Neural progenitor cell (in vitro differentiated cells): ENCODE data around the gene INSYN2A. TPM values are rescaled to one million over a fixed set of nuclear protein-coding genes. Genes with fewer than 3 reads are reported as not detected.

ENCODE experiments used
- DNase-seq: peaks from one replicate; pipeline ENCODE4 v3.0.0-alpha.2; 2016; ENCODE audit warnings: low spot score
- H2AFZ ChIP-seq: fragments of 200-600 bp; sonication (generic); replicated peaks from 2 replicates; pipeline ENCODE4 v1.6.1; 2016; ENCODE audit warnings: antibody characterized with exemption
- H3F3A ChIP-seq: fragments of 200-600 bp; sonication (generic); 2 replicates; pipeline ENCODE4 v1.6.1; 2016; ENCODE audit warnings: antibody characterized with exemption, low read depth
- H3K27ac ChIP-seq: fragments of 200-600 bp; sonication (generic); 2 replicates; pipeline ENCODE4 v1.5.1; 2016; ENCODE audit warnings: mild to moderate bottlenecking
- H3K27me3 ChIP-seq: fragments of 200-600 bp; sonication (generic); 2 replicates; pipeline ENCODE4 v1.6.1; 2016; ENCODE audit warnings: mild to moderate bottlenecking, moderate library complexity
- H3K36me3 ChIP-seq: fragments of 200-600 bp; sonication (generic); 2 replicates; pipeline ENCODE4 v1.5.1; 2016
- H3K4me1 ChIP-seq: fragments of 200-600 bp; sonication (generic); 2 replicates; pipeline ENCODE4 v1.6.1; 2016; ENCODE audit warnings: mixed run types
- H3K4me2 ChIP-seq: fragments of 200-600 bp; sonication (generic); 2 replicates; pipeline ENCODE4 v1.6.1; 2016
- H3K4me3 ChIP-seq: fragments of 200-600 bp; sonication (generic); 2 replicates; pipeline ENCODE4 v1.5.1; 2016
- H3K79me2 ChIP-seq: fragments of 200-600 bp; sonication (generic); 2 replicates; pipeline ENCODE4 v1.6.1; 2016; ENCODE audit warnings: low read depth
- H3K9ac ChIP-seq: fragments of 200-600 bp; sonication (generic); 2 replicates; pipeline ENCODE4 v1.6.1; 2016
- H3K9me3 ChIP-seq: fragments of 200-600 bp; sonication (generic); 2 replicates; pipeline ENCODE4 v1.5.1; 2016; ENCODE audit warnings: low read depth
- H4K20me1 ChIP-seq: fragments of 200-600 bp; sonication (generic); 2 replicates; pipeline ENCODE4 v1.6.1; 2016; ENCODE audit warnings: low read depth
- H3K27ac Mint-ChIP-seq: 3 replicates; pipeline ENCODE4 v1.8.0; 2021; ENCODE audit warnings: mixed read lengths
- H3K27me3 Mint-ChIP-seq: 2 replicates; pipeline ENCODE4 v1.8.0; 2022; ENCODE audit warnings: low read depth, mild to moderate bottlenecking, inconsistent platforms, moderate library complexity, mixed read lengths; ENCODE audit not compliant: insufficient read depth
- H3K36me3 Mint-ChIP-seq: 3 replicates; pipeline ENCODE4 v1.8.0; 2021; ENCODE audit warnings: mixed read lengths
- H3K4me1 Mint-ChIP-seq: 3 replicates; pipeline ENCODE4 v1.8.0; 2021; ENCODE audit warnings: mixed read lengths
- H3K4me3 Mint-ChIP-seq: 3 replicates; pipeline ENCODE4 v1.8.0; 2021; ENCODE audit warnings: mild to moderate bottlenecking, moderate library complexity, mixed read lengths
- H3K9me3 Mint-ChIP-seq: 3 replicates; pipeline ENCODE4 v1.8.0; 2020; ENCODE audit warnings: mixed read lengths
- EZH2 ChIP-seq: fragments of 200-600 bp; sonication (generic); IDR thresholded peaks from 2 replicates; pipeline ENCODE4 v1.6.1; 2017; ENCODE audit warnings: antibody characterized with exemption, mild to moderate bottlenecking, moderate library complexity
- EZH2phosphoT487 ChIP-seq: fragments of 200-600 bp; sonication (generic); IDR thresholded peaks from 2 replicates; pipeline ENCODE4 v1.6.1; 2017; ENCODE audit warnings: antibody characterized with exemption
- total RNA-seq: library from RNA; depleted of rRNA; stranded (reverse); fragments of >200 nt; gene quantifications from 2 replicates; pipeline ENCODE4 v1.2.3, GENCODE V29; 2015; ENCODE audit warnings: low replicate concordance
- TF ChIP-seq, protein P1 (sequence below): fragments of 200-600 bp; sonication (generic); IDR thresholded peaks from 2 replicates; pipeline ENCODE4 v1.5.1; 2017; ENCODE audit warnings: antibody characterized with exemption, mild to moderate bottlenecking

The INSYN2A gene
- total RNA-seq, 1 donor from 2014 or later: not detected

DNA sequence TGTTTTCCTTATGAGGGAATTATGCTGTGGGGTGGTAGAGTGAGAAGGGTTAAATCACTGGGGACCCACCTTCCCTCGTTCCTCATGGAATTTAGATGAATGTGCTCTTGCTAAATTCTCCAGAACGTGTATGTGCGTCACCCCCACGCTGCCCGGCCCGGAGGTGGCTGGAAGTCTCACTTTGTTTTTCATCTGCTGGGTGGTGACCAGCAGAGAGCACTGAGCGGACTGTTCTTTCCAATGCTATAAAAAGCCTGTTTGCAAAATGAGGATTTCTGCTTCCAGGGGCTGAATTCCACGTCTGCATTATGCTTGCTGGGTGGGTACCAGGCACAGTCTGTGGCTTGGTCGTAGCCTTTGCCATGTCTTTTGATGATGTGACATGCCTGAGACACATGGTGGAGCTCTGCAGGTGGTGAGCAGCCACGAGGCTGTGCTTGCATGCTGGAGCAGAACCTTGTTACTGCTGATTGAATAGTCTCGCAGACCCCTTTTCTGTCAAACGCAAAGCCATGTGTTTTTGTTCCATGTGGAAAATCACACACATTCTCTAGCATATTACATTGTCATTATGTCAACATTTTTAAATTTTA lies 31.9 kb upstream of the INSYN2A start:
- DNase-seq: peak; percentile 5

DNA sequence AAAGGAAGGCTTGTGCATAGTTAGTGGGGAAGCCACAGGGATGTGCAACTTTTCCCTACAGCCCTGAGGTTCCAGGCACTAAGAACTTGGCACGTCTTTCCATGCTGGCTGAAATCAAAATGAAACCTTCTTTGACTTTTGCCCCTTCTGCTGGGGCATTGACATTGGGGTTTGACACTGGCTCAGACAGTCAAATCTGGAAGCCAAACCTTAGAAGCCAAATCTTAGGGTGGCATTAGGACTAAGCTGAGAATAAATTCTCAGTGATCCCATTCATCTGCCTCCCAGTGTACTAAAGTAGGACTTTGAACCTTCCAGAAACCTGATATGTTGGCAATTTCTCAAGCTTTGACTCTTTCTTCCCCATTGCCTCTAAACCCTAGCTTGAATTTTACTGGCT lies 31.3 kb upstream of the INSYN2A start:
- H3K27me3 Mint-ChIP-seq: peaks cover 2% of the 10 kb centered on the region
- H3K4me1 ChIP-seq: no peaks in the 10 kb centered on the region
- no peaks in the 10 kb centered on the region for H3K9me3 Mint-ChIP-seq
- no peak for DNase-seq
- H3K79me2 ChIP-seq: no peaks in the 10 kb centered on the region
- no peak for TF ChIP-seq EZH2phosphoT487
- TF ChIP-seq, protein P1, sequence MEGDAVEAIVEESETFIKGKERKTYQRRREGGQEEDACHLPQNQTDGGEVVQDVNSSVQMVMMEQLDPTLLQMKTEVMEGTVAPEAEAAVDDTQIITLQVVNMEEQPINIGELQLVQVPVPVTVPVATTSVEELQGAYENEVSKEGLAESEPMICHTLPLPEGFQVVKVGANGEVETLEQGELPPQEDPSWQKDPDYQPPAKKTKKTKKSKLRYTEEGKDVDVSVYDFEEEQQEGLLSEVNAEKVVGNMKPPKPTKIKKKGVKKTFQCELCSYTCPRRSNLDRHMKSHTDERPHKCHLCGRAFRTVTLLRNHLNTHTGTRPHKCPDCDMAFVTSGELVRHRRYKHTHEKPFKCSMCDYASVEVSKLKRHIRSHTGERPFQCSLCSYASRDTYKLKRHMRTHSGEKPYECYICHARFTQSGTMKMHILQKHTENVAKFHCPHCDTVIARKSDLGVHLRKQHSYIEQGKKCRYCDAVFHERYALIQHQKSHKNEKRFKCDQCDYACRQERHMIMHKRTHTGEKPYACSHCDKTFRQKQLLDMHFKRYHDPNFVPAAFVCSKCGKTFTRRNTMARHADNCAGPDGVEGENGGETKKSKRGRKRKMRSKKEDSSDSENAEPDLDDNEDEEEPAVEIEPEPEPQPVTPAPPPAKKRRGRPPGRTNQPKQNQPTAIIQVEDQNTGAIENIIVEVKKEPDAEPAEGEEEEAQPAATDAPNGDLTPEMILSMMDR: no peak
- no peak for TF ChIP-seq EZH2
- H3K4me1 Mint-ChIP-seq: no peaks in the 10 kb centered on the region
- no peak overlapping the region for H3K4me2 ChIP-seq
- no peaks in the 10 kb centered on the region for H3F3A ChIP-seq
- H3K27ac ChIP-seq: no peak overlapping the region
- H3K4me3 Mint-ChIP-seq: no peak overlapping the region
- peak overlapping the region; percentile 33 for H3K27ac Mint-ChIP-seq
- no peaks in the 10 kb centered on the region for H3K9me3 ChIP-seq
- peaks cover 2% of the 10 kb centered on the region for H3K36me3 Mint-ChIP-seq
- no peaks in the 10 kb centered on the region for H3K27me3 ChIP-seq
- no peak overlapping the region for H3K4me3 ChIP-seq
- no peak overlapping the region for H3K9ac ChIP-seq
- no peak overlapping the region for H2AFZ ChIP-seq
- H3K36me3 ChIP-seq: no peaks in the 10 kb centered on the region
- H4K20me1 ChIP-seq: no peaks in the 10 kb centered on the region

More for the DNA sequence above, 31.9 kb upstream of the INSYN2A start:
- no peak overlapping the region for H3K4me3 Mint-ChIP-seq
- H3K27me3 Mint-ChIP-seq: peaks cover 2% of the 10 kb centered on the region
- TF ChIP-seq EZH2phosphoT487 (no peak), EZH2 (no peak)
- TF ChIP-seq, protein P1: no peak
- H3K79me2 ChIP-seq: no peaks in the 10 kb centered on the region
- no peak overlapping the region for H3K9ac ChIP-seq
- no peak overlapping the region for H3K4me2 ChIP-seq
- H3K27me3 ChIP-seq: no peaks in the 10 kb centered on the region
- H3K27ac ChIP-seq: no peak overlapping the region
- no peaks in the 10 kb centered on the region for H3K9me3 Mint-ChIP-seq
- no peaks in the 10 kb centered on the region for H3F3A ChIP-seq
- no peaks in the 10 kb centered on the region for H3K9me3 ChIP-seq
- no peaks in the 10 kb centered on the region for H4K20me1 ChIP-seq
- peak overlapping the region; percentile 33 for H3K27ac Mint-ChIP-seq
- no peaks in the 10 kb centered on the region for H3K4me1 Mint-ChIP-seq
- H3K36me3 ChIP-seq: no peaks in the 10 kb centered on the region
- no peak overlapping the region for H2AFZ ChIP-seq
- no peak overlapping the region for H3K4me3 ChIP-seq
- peaks cover 2% of the 10 kb centered on the region for H3K36me3 Mint-ChIP-seq
- H3K4me1 ChIP-seq: no peaks in the 10 kb centered on the region

DNA sequence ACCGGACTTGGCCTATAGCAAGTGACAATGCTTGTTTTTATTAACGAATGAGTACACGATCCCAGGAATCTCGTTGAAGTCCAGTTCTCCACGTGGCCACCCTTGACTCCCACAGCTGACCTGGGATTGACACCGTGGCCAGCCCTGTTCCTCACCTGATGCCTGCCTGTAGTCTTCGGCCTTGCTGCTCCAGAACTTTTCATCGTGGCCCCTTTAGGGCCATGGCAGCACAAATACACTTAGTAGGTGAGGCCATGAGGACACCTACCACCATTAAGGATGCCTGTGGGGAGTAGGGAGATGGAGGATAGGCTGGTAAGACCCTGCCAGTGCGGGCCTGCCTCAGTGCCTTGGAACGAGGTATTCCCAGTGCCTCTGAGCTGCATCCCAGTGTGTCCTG lies 30.6 kb upstream of the INSYN2A start:
- H3K4me3 ChIP-seq: no peak overlapping the region
- Mint-ChIP-seq H3K27me3 (peaks cover 2% of the 10 kb centered on the region), H3K27ac (no peak overlapping the region), H3K4me3 (no peak overlapping the region), H3K36me3 (peaks cover 2% of the 10 kb centered on the region), H3K4me1 (no peaks in the 10 kb centered on the region), H3K9me3 (no peaks in the 10 kb centered on the region)
- no peaks in the 10 kb centered on the region for H3K4me1 ChIP-seq
- no peak overlapping the region for H3K27ac ChIP-seq
- no peaks in the 10 kb centered on the region for H3K36me3 ChIP-seq
- H2AFZ ChIP-seq: no peak overlapping the region
- TF ChIP-seq, protein P1: no peak
- TF ChIP-seq EZH2: no peak
- DNase-seq: no peak
- H3K4me2 ChIP-seq: no peak overlapping the region
- H3F3A ChIP-seq: no peaks in the 10 kb centered on the region
- H3K27me3 ChIP-seq: no peaks in the 10 kb centered on the region
- H3K9me3 ChIP-seq: no peaks in the 10 kb centered on the region
- peaks cover 4% of the 10 kb centered on the region for H4K20me1 ChIP-seq
- H3K9ac ChIP-seq: no peak overlapping the region
- no peaks in the 10 kb centered on the region for H3K79me2 ChIP-seq
